OCI-LY7 (cell line): ENCODE data around the gene PDCD1.

ENCODE experiments used
- CTCF ChIP-seq: fragments of 200-600 bp; sonication (generic); conservative IDR thresholded peaks from 2 replicates; pipeline ENCODE4 v1.5.1; 2014; ENCODE audit warnings: mild to moderate bottlenecking, antibody characterized with exemption, low read length, moderate library complexity, mixed read lengths
- EZH2phosphoT487 ChIP-seq: fragments of 200-600 bp; sonication (generic); IDR thresholded peaks from 2 replicates; pipeline ENCODE4 v1.6.1; 2018; ENCODE audit warnings: low read depth, borderline replicate concordance, mild to moderate bottlenecking, mixed run types, antibody characterized with exemption, low read length, moderate library complexity, mixed read lengths

GRCh38 chr2:241804326-241805229 lies 54.1 kb downstream of the PDCD1 start:
- TF ChIP-seq CTCF: peak; percentile 49
- no peak for TF ChIP-seq EZH2phosphoT487
